ENCODE results near the gene NLRP4. TPM values are rescaled to one million over a fixed set of nuclear protein-coding genes. Genes with fewer than 3 reads are reported as not detected.

NLRP4 gene
- total and polyA plus RNA-seq, 9 donors, result 0.37 to 1.5 TPM; not detected in 7

- Histone ChIP-seq H3K36me3 (no peaks in the 10 kb centered on the region), H3K4me1 (ENCODE audit: insufficient read depth) (no peaks in the 10 kb centered on the region), H3K4me3 (no peak overlapping the region), H3K27me3 (no peaks in the 10 kb centered on the region), H3K27ac (no peak overlapping the region), H3K9me3 (peaks cover 0 to 6% of the 10 kb centered on the region in 2 donors)
- intact Hi-C loops (cut with DNase I), result no loop called here
- TF ChIP-seq POLR2A (IDR thresholded peaks at IDR 0.05) (no peak), EP300 (IDR thresholded peaks at IDR 0.05) (no peak), CTCF (IDR thresholded peaks at IDR 0.05) (no peak)
- DNase-seq, result no peak
- WGBS, 3 donors, result 75 to 83% (median 76%) methylated on average over 3 of the region's 3 CpGs
These were observed 1.9 kb downstream of the NLRP4 start for GRCh38 chr19:55838251-55838650.

DNA sequence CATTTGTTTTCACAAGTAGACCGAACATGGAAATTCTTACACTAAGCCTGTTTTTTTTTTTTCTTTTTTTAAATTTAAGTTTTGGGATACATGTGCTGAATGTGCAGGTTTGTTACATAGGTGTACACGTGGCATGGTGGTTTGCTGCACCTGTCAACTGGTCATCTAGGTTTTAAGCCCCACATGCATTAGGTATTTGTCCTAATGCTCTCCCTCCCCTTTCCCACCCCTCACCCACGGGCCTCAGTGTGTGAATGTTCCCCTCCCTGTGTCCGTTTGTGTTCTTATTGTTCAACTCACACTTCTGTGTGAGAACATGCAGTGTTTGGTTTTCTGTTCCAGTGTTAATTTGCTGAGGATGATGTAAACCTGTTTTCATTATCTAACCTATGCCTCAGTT, 2.6 kb downstream of the NLRP4 start:
- Histone ChIP-seq H3K9me3 (peaks cover 0 to 6% of the 10 kb centered on the region in 2 donors), H3K4me1 (ENCODE audit: insufficient read depth) (no peaks in the 10 kb centered on the region), H3K27me3 (no peaks in the 10 kb centered on the region), H3K27ac (no peak overlapping the region), H3K4me3 (no peak overlapping the region), H3K36me3 (no peaks in the 10 kb centered on the region)
- DNase-seq, result no peak
- TF ChIP-seq EP300 (IDR thresholded peaks at IDR 0.05), result no peak
- intact Hi-C loops (cut with DNase I), result no loop called here
- WGBS, 3 donors, result 33 to 47% (median 37%) methylated on average over 4 of the region's 4 CpGs

GRCh38 chr19:55855160-55855559, 18.8 kb downstream of the NLRP4 start:
- intact Hi-C loops (cut with DNase I), result no loop called here
- Histone ChIP-seq H3K9me3 (no peaks in the 10 kb centered on the region), H3K4me1 (ENCODE audit: insufficient read depth) (no peaks in the 10 kb centered on the region), H3K27me3 (no peaks in the 10 kb centered on the region), H3K36me3 (no peaks in the 10 kb centered on the region), H3K4me3 (no peak overlapping the region), H3K27ac (no peak overlapping the region)
- TF ChIP-seq POLR2A (IDR thresholded peaks at IDR 0.05) (no peak), CTCF (IDR thresholded peaks at IDR 0.05) (no peak), EP300 (IDR thresholded peaks at IDR 0.05) (no peak)
- no peak for DNase-seq
- WGBS, 3 donors, result 63 to 88% (median 88%) methylated on average over 1 of the region's 1 CpG

GRCh38 chr19:55857149-55857548, 20.8 kb downstream of the NLRP4 start:
- no peaks in the 10 kb centered on the region for H3K9me3 ChIP-seq
- no peak overlapping the region for H3K4me3 ChIP-seq
- 61 to 84% (median 71%) methylated on average over 4 of the region's 4 CpGs for WGBS, 3 donors
- H3K36me3 ChIP-seq, result no peaks in the 10 kb centered on the region
- intact Hi-C loops (cut with DNase I), result no loop called here
- no peak overlapping the region for H3K27ac ChIP-seq
- H3K4me1 ChIP-seq (ENCODE audit: insufficient read depth), result no peaks in the 10 kb centered on the region
- H3K27me3 ChIP-seq, result no peaks in the 10 kb centered on the region
- no peak for DNase-seq
- TF ChIP-seq POLR2A (IDR thresholded peaks at IDR 0.05) (no peak), CTCF (IDR thresholded peaks at IDR 0.05) (no peak), EP300 (IDR thresholded peaks at IDR 0.05) (no peak)

GRCh38 chr19:55857974-55858373, 21.6 kb downstream of the NLRP4 start:
- no peak overlapping the region for H3K27ac ChIP-seq
- 87 to 90% (median 88%) methylated on average over 23 of the region's 23 CpGs for WGBS, 3 donors
- H3K4me3 ChIP-seq, result no peak overlapping the region
- intact Hi-C loops (cut with DNase I), result no loop called here
- DNase-seq, result no peak
- H3K27me3 ChIP-seq, result no peaks in the 10 kb centered on the region
- no peaks in the 10 kb centered on the region for H3K36me3 ChIP-seq
- H3K9me3 ChIP-seq, result no peaks in the 10 kb centered on the region
- no peaks in the 10 kb centered on the region for H3K4me1 ChIP-seq (ENCODE audit: insufficient read depth)
- TF ChIP-seq POLR2A (IDR thresholded peaks at IDR 0.05), result no peak
- TF ChIP-seq CTCF (IDR thresholded peaks at IDR 0.05), result no peak
- no peak for TF ChIP-seq EP300 (IDR thresholded peaks at IDR 0.05)

Data from ovary (tissue), 9 donors.